ENCODE results near the gene KCNQ1OT1.

The KCNQ1OT1 gene

DNA sequence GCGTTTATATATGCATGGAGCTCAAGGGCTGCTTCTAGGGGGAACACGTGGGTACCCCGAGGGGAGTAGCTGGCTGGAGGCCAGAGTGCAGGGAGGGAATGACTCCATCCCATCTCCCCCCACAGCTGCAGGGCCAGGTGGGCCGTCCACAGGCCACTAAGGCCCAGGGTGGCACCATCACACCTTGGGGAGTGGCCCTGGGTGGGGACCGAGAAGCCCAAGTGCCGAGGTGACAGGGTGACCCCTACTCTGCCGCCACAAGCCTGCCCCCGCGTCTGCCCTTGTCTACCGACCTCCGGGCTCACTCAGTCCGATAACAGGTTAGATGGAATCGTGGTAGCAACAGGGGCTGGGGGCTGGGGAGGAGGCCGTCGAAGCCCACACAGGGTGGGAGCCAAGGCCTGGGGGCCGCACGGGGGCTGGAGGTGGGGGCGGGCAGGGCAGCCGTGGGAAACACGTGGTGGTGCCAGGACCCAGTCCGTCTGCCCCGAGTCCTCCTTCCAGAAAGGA is 125.7 kb downstream of the KCNQ1OT1 start:
- TF ChIP-seq, protein P1, sequence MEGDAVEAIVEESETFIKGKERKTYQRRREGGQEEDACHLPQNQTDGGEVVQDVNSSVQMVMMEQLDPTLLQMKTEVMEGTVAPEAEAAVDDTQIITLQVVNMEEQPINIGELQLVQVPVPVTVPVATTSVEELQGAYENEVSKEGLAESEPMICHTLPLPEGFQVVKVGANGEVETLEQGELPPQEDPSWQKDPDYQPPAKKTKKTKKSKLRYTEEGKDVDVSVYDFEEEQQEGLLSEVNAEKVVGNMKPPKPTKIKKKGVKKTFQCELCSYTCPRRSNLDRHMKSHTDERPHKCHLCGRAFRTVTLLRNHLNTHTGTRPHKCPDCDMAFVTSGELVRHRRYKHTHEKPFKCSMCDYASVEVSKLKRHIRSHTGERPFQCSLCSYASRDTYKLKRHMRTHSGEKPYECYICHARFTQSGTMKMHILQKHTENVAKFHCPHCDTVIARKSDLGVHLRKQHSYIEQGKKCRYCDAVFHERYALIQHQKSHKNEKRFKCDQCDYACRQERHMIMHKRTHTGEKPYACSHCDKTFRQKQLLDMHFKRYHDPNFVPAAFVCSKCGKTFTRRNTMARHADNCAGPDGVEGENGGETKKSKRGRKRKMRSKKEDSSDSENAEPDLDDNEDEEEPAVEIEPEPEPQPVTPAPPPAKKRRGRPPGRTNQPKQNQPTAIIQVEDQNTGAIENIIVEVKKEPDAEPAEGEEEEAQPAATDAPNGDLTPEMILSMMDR (IDR thresholded peaks at IDR 0.05; ENCODE audit: insufficient read depth, low read depth, low read length, missing control alignments), result no peak
- H3K4me3 ChIP-seq (ENCODE audit: low read depth, low read length), result no peak overlapping the region
- no peak for DNase-seq (ENCODE audit: low read depth)

DNA sequence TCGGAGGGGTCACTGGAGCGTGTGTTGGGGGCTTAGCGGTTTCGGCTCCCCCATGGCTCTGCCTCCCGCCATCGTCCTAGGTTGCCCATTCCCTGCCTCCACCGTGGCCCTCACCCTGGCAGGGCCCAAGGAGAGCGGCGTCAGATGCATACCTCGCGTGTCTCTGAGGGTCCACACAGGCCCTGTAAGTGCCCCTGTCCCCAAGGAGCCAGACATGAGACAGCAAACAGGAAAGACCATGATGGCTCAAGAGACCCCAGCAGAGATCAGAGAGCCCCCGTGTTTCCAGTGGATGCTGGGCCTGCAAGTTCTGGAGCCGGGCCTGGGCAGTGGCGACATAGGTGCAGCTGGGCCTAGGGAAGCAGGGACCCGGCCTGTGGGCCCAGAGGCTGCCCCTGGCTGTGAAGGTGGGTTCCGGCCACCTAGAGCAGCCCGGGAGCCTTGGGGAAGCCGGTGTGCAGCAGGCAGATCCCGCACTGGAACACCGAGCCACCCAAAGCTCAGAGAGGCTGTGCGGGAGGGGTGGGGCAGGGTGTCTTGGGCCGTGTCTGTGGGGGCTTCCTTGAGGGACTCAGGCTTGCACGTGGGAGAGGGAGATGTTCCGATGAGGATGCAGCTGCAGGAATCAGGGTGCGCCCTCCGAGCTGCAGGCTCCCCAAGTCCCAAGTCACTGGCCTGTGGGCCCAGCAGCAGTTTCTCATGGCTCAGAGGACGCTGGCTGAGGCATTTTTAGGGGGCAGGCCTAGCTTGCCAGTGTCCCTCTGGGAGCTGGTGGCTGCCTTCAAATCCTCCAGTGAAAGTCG is 126.4 kb downstream of the KCNQ1OT1 start:
- TF ChIP-seq, protein P1 (IDR thresholded peaks at IDR 0.05; ENCODE audit: insufficient read depth, low read depth, low read length, missing control alignments), result no peak
- no peak overlapping the region for H3K4me3 ChIP-seq (ENCODE audit: low read depth, low read length)

DNA sequence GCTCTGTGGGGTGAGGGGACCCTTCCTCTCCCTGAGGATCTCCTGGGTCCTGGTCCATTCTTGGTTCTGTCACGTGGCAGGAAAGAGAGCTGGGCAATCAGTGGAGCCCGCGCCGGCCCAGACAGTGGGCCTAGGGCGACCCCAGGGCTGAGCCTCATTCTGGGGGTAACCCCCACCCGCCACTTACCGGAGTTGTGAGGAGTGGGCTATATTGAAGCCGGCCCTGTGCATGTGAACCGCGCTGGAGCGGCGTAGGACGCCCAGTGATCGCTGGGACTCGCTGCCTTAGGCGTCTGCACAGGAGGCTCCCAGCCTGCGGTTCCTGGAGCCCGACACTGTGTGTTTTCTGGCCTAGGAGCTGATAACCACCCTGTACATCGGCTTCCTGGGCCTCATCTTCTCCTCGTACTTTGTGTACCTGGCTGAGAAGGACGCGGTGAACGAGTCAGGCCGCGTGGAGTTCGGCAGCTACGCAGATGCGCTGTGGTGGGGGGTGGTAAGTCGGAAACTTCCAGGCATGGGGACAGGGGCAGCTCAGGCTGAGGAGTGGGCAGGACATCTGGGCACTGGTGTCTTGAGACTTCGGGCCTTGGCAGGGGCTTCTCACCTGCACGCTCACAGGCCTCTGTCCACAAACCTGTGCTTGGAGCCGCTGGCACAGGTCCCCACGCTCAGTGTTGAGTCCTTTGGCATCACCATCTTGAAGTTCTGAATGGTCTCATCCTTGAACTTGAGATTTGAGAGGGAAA is 127.1 kb downstream of the KCNQ1OT1 start:
- TF ChIP-seq, protein P1 (IDR thresholded peaks at IDR 0.05; ENCODE audit: insufficient read depth, low read depth, low read length, missing control alignments), result no peak
- DNase-seq (ENCODE audit: low read depth), result no peak
- H3K4me3 ChIP-seq (ENCODE audit: low read depth, low read length), result no peak overlapping the region

More for the DNA sequence above, 126.4 kb downstream of the KCNQ1OT1 start:
- DNase-seq (ENCODE audit: low read depth), result no peak

DNA sequence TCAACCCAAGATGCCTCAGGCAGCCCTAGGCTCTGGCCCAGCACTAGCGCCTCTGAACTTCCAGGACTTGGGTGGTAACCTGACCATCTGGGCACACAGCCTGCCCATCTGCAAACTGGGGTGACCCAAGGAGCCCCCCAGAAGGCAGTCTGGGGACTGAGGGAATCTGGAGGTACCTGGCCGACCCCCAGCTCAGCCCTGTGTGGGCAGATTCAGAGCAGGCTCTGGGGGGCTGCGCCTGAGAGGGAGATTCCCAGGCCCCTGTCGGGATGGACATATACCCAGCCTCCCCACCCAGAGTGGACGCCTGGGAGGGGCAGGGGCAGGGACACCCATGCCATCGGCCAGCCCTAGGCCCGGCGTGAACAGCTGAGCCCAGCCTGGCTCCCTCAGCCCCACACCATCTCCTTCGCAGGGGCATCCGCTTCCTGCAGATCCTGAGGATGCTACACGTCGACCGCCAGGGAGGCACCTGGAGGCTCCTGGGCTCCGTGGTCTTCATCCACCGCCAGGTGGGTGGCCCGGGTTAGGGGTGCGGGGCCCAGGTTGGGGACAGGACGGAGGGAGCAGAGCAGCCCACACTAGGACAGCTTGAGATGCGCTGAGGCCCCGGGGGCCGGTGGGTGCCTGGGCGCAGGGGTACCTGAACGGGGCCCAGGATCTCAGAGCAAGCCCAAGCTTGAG is 128.1 kb downstream of the KCNQ1OT1 start:
- TF ChIP-seq, protein P1 (IDR thresholded peaks at IDR 0.05; ENCODE audit: insufficient read depth, low read depth, low read length, missing control alignments), result no peak
- DNase-seq (ENCODE audit: low read depth), result no peak
- H3K4me3 ChIP-seq (ENCODE audit: low read depth, low read length), result no peak overlapping the region

DNA sequence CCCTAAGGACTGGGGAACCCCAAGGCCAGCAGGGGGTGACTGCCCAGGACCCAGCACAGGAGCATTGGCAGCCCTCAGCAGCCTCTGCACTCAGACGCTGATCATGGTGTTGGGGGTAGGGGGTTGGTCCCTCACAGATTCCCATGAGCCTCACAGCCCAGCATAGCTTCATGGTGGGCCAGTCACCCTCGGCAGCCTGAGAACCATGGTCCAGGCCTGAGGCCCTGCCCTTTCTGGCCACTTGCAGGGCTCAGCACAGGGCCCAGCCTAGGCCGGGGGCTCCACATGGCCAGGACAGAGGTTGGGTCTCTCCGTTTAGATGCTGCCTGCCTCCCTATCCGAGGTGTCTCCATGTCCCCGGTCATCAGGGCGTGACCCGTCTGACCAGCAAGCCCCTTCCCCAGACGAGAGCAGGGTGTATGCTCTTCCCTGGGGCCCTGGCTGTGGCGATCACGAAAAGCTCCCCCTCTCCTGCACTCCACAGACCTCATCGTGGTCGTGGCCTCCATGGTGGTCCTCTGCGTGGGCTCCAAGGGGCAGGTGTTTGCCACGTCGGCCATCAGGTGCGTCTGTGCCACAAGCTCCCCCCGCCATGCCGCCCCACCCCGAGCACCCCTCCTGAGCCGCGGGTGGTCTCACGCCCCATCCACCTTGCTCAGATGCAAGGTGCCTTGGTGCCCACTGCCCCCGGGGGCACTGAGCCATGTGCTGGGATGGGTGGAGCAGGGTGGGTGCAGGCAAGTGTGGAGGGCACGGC is 128.8 kb downstream of the KCNQ1OT1 start:
- H3K4me3 ChIP-seq (ENCODE audit: low read depth, low read length), result no peak overlapping the region
- TF ChIP-seq, protein P1 (IDR thresholded peaks at IDR 0.05; ENCODE audit: insufficient read depth, low read depth, low read length, missing control alignments), result no peak
- DNase-seq (ENCODE audit: low read depth), result no peak

DNA sequence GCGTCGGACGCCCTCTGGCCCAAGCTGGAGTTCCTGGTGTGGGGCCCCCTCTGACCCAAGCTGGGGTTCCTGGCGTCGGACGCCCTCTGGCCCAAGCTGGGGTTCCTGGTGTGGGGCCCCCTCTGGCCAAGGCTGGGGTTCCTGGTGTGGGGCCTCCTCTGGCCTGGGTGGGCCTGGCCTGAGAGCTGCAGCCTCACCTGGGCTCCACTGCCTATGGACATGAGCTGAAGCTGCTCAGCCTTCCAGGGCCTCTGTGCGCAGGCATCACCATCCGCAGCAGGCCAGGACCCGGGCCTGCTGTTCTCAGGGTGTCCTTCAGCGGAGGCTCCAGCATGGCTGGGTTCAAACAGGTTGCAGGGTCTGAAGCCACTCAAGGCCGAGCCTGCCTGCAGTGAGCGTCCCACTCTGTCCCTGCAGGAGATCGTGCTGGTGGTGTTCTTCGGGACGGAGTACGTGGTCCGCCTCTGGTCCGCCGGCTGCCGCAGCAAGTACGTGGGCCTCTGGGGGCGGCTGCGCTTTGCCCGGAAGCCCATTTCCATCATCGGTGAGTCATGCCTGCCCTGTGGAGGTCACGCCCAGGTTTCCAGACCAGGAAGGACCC is 129.5 kb downstream of the KCNQ1OT1 start:
- DNase-seq (ENCODE audit: low read depth), result no peak
- TF ChIP-seq, protein P1 (IDR thresholded peaks at IDR 0.05; ENCODE audit: insufficient read depth, low read depth, low read length, missing control alignments), result no peak
- no peak overlapping the region for H3K4me3 ChIP-seq (ENCODE audit: low read depth, low read length)
